Endothelial cell of umbilical vein (primary cell): ENCODE data around the gene NCOA3. TPM values are rescaled to one million over a fixed set of nuclear protein-coding genes. Genes with fewer than 3 reads are reported as not detected.

Experiments
- BruUV-seq: library from RNA; stranded (reverse); fragments of 400-500 nt; replicated peaks from 2 replicates; lab custom pipeline; 2021; lab: Mats Ljungman, UMichigan
- CTCF ChIA-PET: fragments of 300-600, 350-600 bp; sonication (Branson Sonifier 250); formaldehyde crosslinking; loops from one replicate; lab custom pipeline; 2021; ENCODE audit warnings: antibody characterized with exemption, inconsistent platforms; lab: Charles Lee
- POLR2A ChIA-PET: fragments of 300-600, 350-600 bp; sonication (Branson Sonifier 250); formaldehyde crosslinking; loops from one replicate; lab custom pipeline; 2021; ENCODE audit warnings: antibody characterized with exemption, inconsistent platforms; lab: Charles Lee
- DNase-seq: peaks from one replicate; pipeline ENCODE4 v3.0.0-alpha.2; 2011; ENCODE audit warnings: low read depth, low spot score
- FAIRE-seq: peaks from 2 replicates; lab custom pipeline; 2011; peaks lifted over from hg19 to GRCh38; lab: Jason Lieb, UNC
- H2AFZ ChIP-seq: 2 replicates; pipeline ENCODE4 v1.6.0; 2012; ENCODE audit warnings: low read depth, low read length, control low read depth, inconsistent platforms
- H3K27ac ChIP-seq: 2 replicates; pipeline ENCODE4 v1.5.1; 2011; ENCODE audit warnings: low read depth, mild to moderate bottlenecking, control low read depth, low read length, moderate library complexity; ENCODE audit not compliant: insufficient read depth
- H3K27me3 ChIP-seq, 2 experiments: 2 replicates each; pipeline versions ENCODE4 v1.6.0 to v1.6.1; 2011; ENCODE audit warnings: low read length in 2 of 2, mixed read lengths in 1 of 2; ENCODE audit not compliant: control insufficient read depth in 2 of 2, insufficient read depth in 2 of 2
- H3K36me3 ChIP-seq, 2 experiments: 2 replicates in 1 of 2; 3 replicates in 1 of 2; pipeline ENCODE4 v1.5.1; 2011; ENCODE audit warnings: low read length in 2 of 2, mild to moderate bottlenecking in 1 of 2, moderate library complexity in 1 of 2; ENCODE audit not compliant: control insufficient read depth in 2 of 2, insufficient read depth in 2 of 2; ENCODE audit errors: extremely low read depth in 1 of 2
- H3K4me1 ChIP-seq: 3 replicates; pipeline ENCODE4 v1.5.1; 2011; ENCODE audit warnings: mild to moderate bottlenecking, low read length; ENCODE audit not compliant: control insufficient read depth, insufficient read depth; ENCODE audit errors: extremely low read depth
- H3K4me2 ChIP-seq: 2 replicates; pipeline ENCODE4 v1.6.1; 2011; ENCODE audit warnings: low read length, control low read depth, mixed read lengths; ENCODE audit not compliant: insufficient read depth
- H3K4me3 ChIP-seq, 3 experiments: fragments of 200-600 bp in 1 of 3; sonication (generic), shearing (Covaris generic) in 1 of 3; replicated peaks in 1 of 3; 2 replicates each; pipeline ENCODE4 v1.5.1; 2011 to 2016; ENCODE audit warnings: control low read depth in 3 of 3, low read length in 3 of 3, mild to moderate bottlenecking in 2 of 3, inconsistent platforms in 1 of 3, low read depth in 1 of 3, moderate library complexity in 1 of 3; ENCODE audit not compliant: insufficient read depth in 1 of 3
- H3K79me2 ChIP-seq: 2 replicates; pipeline ENCODE4 v1.6.0; 2012; ENCODE audit warnings: low read length, inconsistent platforms; ENCODE audit not compliant: control insufficient read depth, insufficient read depth
- H3K9ac ChIP-seq: replicated peaks from 2 replicates; pipeline ENCODE3; 2011; ENCODE audit warnings: low read length, control low read depth; ENCODE audit not compliant: insufficient read depth; ENCODE audit errors: extremely low read depth
- H3K9me1 ChIP-seq: replicated peaks from 3 replicates; pipeline ENCODE4 v1.6.0; 2011; ENCODE audit warnings: mild to moderate bottlenecking, low read length; ENCODE audit not compliant: control insufficient read depth, insufficient read depth; ENCODE audit errors: extremely low read depth
- H3K9me3 ChIP-seq: replicated peaks from 2 replicates; pipeline ENCODE4 v1.5.1; 2012; ENCODE audit warnings: low read length, inconsistent platforms; ENCODE audit not compliant: control insufficient read depth, insufficient read depth
- H4K20me1 ChIP-seq: replicated peaks from 2 replicates; pipeline ENCODE3; 2011; ENCODE audit warnings: mild to moderate bottlenecking, low read length; ENCODE audit not compliant: control insufficient read depth, insufficient read depth; ENCODE audit errors: extremely low read depth
- EZH2 ChIP-seq: IDR thresholded peaks from 2 replicates; pipeline ENCODE4 v1.6.1; 2012; ENCODE audit warnings: borderline replicate concordance, low read depth, mild to moderate bottlenecking, moderate library complexity, low read length, inconsistent platforms; ENCODE audit not compliant: severe bottlenecking
- GATA2 ChIP-seq: IDR thresholded peaks from 2 replicates; pipeline ENCODE4 v1.7.0; 2011; ENCODE audit warnings: low read depth, mild to moderate bottlenecking, moderate library complexity, mixed read lengths, low read length; ENCODE audit not compliant: insufficient read length, insufficient read depth
- JUN ChIP-seq: IDR thresholded peaks from 2 replicates; pipeline ENCODE4 v1.6.1; 2011; ENCODE audit warnings: borderline replicate concordance, low read depth; ENCODE audit not compliant: insufficient read length, insufficient read depth
- POLR2AphosphoS5 ChIP-seq: IDR thresholded peaks from 2 replicates; pipeline ENCODE4 v1.6.1; 2012; ENCODE audit warnings: low read depth, mild to moderate bottlenecking, control low read depth, low read length, moderate library complexity; ENCODE audit not compliant: insufficient read depth
- dilution Hi-C: fragments of 300-500 bp; cut with MboI; formaldehyde crosslinking; loops from one replicate; pipeline ENCODE4 v1.15.0; 2019; ENCODE audit warnings: low sequenced_read_pairs; ENCODE audit not compliant: extremely low pct_ligation_motif_present
- intact Hi-C: fragments of 100-400 bp; cut with micrococcal nuclease; formaldehyde crosslinking; loops from one replicate; pipeline ENCODE4 v1.10.0; 2022
- polyA plus RNA-seq, 4 experiments: library from polyadenylated mRNA; depleted of rRNA in 3 of 4; stranded (reverse) in 3 of 4; unstranded in 1 of 4; fragments of >200 nt; gene quantifications; 2 replicates each; pipeline versions ENCODE4 v1.2.1 to v1.2.3, GENCODE V29; 2011 to 2012; ENCODE audit warnings: missing spikeins in 1 of 4
- total RNA-seq: library from RNA; stranded (reverse); gene quantifications from 2 replicates; pipeline ENCODE4 v1.2.3, GENCODE V29; 2021
- TF ChIP-seq, protein P1 (sequence below): IDR thresholded peaks from 2 replicates; pipeline ENCODE4 v1.6.1; 2011; ENCODE audit not compliant: insufficient read depth, insufficient read length
- TF ChIP-seq, protein P2 (sequence below), 2 donors: IDR thresholded peaks; 1 replicate in 1 of 2; 2 replicates in 1 of 2; pipeline ENCODE4 v1.5.1; 2011; ENCODE audit warnings: low read length in 2 of 2, mild to moderate bottlenecking in 2 of 2, moderate library complexity in 2 of 2, control low read depth in 1 of 2, inconsistent platforms in 1 of 2, low read depth in 1 of 2; ENCODE audit not compliant: insufficient read depth in 1 of 2; ENCODE audit errors: extremely low read depth in 1 of 2

NCOA3 gene
- total and polyA plus RNA-seq, 2 donors (not counting 3 experiments of a cell fraction or from before 2014, with no cell fraction given), result 12.0 to 35.6 TPM

DNA sequence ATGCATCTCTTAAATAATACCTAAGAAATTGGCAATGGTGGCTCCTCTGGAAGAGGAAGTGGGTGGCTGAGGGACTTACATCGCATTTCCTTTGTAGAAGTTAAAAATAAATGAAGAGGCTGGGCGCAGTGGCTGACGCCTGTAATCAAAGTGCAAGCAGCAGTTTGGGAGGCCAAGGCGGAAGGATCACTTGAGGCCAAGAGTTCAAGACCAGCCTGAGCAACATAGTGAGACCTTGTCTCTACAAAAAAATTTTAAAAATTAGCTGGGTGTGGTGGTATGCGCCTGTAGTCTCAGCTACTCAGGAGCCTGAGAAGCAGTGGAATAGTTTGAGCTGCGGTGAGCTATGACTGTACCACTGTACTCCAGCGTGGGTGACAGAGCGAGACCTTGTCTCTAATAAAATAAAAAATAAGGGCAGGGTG lies 12.2 kb upstream of the NCOA3 start:
- Histone ChIP-seq H3K27me3 (no peaks in the 10 kb centered on the region), H3K9me1 (no peaks in the 10 kb centered on the region), H3K9ac (no peak overlapping the region), H3K4me2 (no peak overlapping the region), H3K4me1 (peaks cover 7% of the 10 kb centered on the region), H3K9me3 (no peaks in the 10 kb centered on the region), H4K20me1 (no peaks in the 10 kb centered on the region), H3K4me3 (no peak overlapping the region), H3K27ac (no peak overlapping the region), H2AFZ (no peak overlapping the region), H3K36me3 (no peaks in the 10 kb centered on the region), H3K79me2 (no peaks in the 10 kb centered on the region)
- ChIA-PET CTCF (interaction anchor here (0.9 kb wide), 2 partner anchors 12 to 132 kb away, joined by 3 to 4 read pairs; partner anchors contain the start of gene NCOA3), POLR2A (no interaction called here)
- dilution Hi-C loops, result no loop called here
- BruUV-seq, result no TSS peak
- TF ChIP-seq, protein P1, sequence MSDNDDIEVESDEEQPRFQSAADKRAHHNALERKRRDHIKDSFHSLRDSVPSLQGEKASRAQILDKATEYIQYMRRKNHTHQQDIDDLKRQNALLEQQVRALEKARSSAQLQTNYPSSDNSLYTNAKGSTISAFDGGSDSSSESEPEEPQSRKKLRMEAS, result no peak
- no peak for TF ChIP-seq POLR2AphosphoS5
- TF ChIP-seq JUN, result no peak
- no peak for TF ChIP-seq GATA2
- no peak for TF ChIP-seq EZH2
- FAIRE-seq, result no peak
- no peak for DNase-seq
- intact Hi-C loops, result no loop called here

GRCh38 chr20:47490795-47491194 lies 10.9 kb upstream of the NCOA3 start:
- Histone ChIP-seq H2AFZ (no peak overlapping the region), H3K4me3 (no peak overlapping the region), H3K9ac (no peak overlapping the region), H3K36me3 (no peaks in the 10 kb centered on the region), H3K4me1 (peaks cover 7% of the 10 kb centered on the region), H3K27me3 (no peaks in the 10 kb centered on the region), H3K4me2 (no peak overlapping the region), H3K79me2 (no peaks in the 10 kb centered on the region), H3K9me3 (no peaks in the 10 kb centered on the region), H3K27ac (no peak overlapping the region), H4K20me1 (no peaks in the 10 kb centered on the region), H3K9me1 (no peaks in the 10 kb centered on the region)
- TF ChIP-seq EZH2, result no peak
- TF ChIP-seq, protein P2, sequence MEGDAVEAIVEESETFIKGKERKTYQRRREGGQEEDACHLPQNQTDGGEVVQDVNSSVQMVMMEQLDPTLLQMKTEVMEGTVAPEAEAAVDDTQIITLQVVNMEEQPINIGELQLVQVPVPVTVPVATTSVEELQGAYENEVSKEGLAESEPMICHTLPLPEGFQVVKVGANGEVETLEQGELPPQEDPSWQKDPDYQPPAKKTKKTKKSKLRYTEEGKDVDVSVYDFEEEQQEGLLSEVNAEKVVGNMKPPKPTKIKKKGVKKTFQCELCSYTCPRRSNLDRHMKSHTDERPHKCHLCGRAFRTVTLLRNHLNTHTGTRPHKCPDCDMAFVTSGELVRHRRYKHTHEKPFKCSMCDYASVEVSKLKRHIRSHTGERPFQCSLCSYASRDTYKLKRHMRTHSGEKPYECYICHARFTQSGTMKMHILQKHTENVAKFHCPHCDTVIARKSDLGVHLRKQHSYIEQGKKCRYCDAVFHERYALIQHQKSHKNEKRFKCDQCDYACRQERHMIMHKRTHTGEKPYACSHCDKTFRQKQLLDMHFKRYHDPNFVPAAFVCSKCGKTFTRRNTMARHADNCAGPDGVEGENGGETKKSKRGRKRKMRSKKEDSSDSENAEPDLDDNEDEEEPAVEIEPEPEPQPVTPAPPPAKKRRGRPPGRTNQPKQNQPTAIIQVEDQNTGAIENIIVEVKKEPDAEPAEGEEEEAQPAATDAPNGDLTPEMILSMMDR (IDR thresholded peaks at IDR 0.05; ENCODE audit: extremely low read depth in 1 of 2, insufficient read depth in 1 of 2, low read depth in 1 of 2, low read length in 2 of 2), result no peak
- intact Hi-C loops, result no loop called here
- BruUV-seq, result no TSS peak
- DNase-seq (no peak), FAIRE-seq (no peak)
- dilution Hi-C loops, result no loop called here
- ChIA-PET CTCF (interaction anchor here (0.7 kb wide), 1 partner anchor 52 kb away, joined by 3 read pairs; no protein-coding TSS in a partner anchor), POLR2A (interaction anchor here (0.7 kb wide), 1 partner anchor 8 kb away, joined by 7 read pairs; no protein-coding TSS in a partner anchor)
